Ascending aorta (tissue), 2 donors: ENCODE measurements around the gene COG5. TPM values are rescaled to one million over a fixed set of nuclear protein-coding genes. Genes with fewer than 3 reads are reported as not detected.

Experiments used
- DNase-seq, 2 donors: peaks; one replicate each; pipeline ENCODE4 v3.0.0-alpha.2; 2019; ENCODE audit warnings: low spot score in 2 of 2
- H3K27ac ChIP-seq, 2 donors: fragments of 200-600 bp; sonication (generic); one replicate each; pipeline ENCODE4 v1.5.1; 2016 to 2017; ENCODE audit warnings: mild to moderate bottlenecking in 1 of 2
- H3K27me3 ChIP-seq: fragments of 200-600 bp; sonication (generic); one replicate; pipeline ENCODE4 v1.5.1; 2017
- H3K36me3 ChIP-seq, 2 donors: fragments of 200-600 bp; sonication (generic); one replicate each; pipeline ENCODE4 v1.5.1; 2016
- H3K4me1 ChIP-seq, 2 donors: fragments of 200-600 bp; sonication (generic); one replicate each; pipeline ENCODE4 v1.5.1; 2016 to 2017; ENCODE audit warnings: mild to moderate bottlenecking in 1 of 2
- H3K4me3 ChIP-seq, 2 donors: fragments of 200-600 bp; sonication (generic); one replicate each; pipeline ENCODE4 v1.5.1; 2016 to 2017; ENCODE audit warnings: mild to moderate bottlenecking in 1 of 2
- H3K9me3 ChIP-seq, 2 donors: fragments of 200-600 bp; sonication (generic); one replicate each; pipeline ENCODE4 v1.5.1; 2016
- intact Hi-C: fragments of 100-400 bp; cut with DNase I; formaldehyde crosslinking; loops from one replicate; pipeline ENCODE4 v1.15.1; 2023
- total RNA-seq: library from RNA; depleted of rRNA; stranded (reverse); fragments of >200 nt; gene quantifications from one replicate; pipeline ENCODE4 v1.1.0, GENCODE V29; 2016
- TF ChIP-seq, protein P1 (sequence below), 3 experiments: fragments of 200-600 bp in 2 of 3; fragments of 450-650 bp in 1 of 3; sonication (generic) in 2 of 3; IDR thresholded peaks; one replicate each; pipeline ENCODE4 v1.5.1; 2016 to 2019; ENCODE audit warnings: antibody characterized with exemption in 3 of 3, mild to moderate bottlenecking in 1 of 3, moderate library complexity in 1 of 3

The COG5 gene
- total RNA-seq, 1 donor from 2014 or later = 16.8 TPM

DNA sequence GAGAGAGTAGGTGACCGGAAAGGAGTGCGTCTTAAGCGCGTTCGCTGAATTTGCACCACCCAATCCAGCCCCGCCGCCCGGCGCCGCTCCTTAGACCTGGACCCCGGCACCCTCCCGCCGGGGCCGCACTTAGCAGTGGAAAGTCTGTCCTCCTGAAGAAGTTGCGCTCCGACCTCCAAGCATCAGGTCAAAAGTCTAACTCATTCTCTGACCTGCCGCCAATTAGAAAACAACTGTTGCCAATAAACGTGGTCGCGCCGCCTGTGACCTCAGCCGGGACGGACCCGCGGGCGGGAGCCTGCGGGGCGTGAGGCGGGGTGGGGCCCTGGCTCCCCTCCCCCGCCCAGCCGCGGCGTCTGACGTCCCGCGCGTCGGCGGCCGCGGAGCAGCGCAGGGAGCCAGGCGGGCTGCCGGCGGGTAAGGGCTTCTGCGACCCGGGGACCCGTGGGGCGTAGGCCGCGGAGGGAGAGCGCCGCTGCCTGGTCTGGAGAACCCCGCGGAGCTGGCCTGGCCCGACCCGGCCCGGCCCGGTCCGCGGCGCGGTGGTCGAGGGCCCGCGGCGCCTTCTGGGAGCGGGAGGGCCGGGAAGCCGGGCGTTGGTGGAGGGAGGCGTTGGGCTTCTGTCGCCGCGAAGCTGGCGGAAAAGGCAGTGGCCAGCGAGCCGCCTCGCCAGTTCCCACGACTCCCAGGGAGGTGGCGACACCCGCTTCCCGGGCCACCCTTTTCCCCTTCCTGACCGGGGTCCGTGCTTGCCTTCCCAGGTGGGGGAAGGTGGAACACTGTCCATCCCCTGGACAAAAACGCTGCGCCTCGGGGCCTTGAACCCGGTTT is 16.4 kb upstream of the COG5 start, which contains the start of gene BCAP29:
Gene BCAP29, plus strand, starts transcription at position 362 of the 831 bp plus-strand sequence. CDS start 527 bp downstream, outside the sequence.
- no peaks in the 10 kb centered on the region for H3K9me3 ChIP-seq
- DNase-seq = peak; percentile 19 to 89
- intact Hi-C loops = loop anchor here (1.0 to 10.0 kb wide), 7 partner anchors 15 to 918 kb away; partner anchors contain the start of genes CBLL1, CCDC71L, COG5 and DLD
- H3K4me1 ChIP-seq = peaks cover 0 to 11% of the 10 kb centered on the region in 2 donors
- peak within 1 kb of the TSS; percentile 84 to 91 for H3K4me3 ChIP-seq
- H3K27me3 ChIP-seq = no peaks in the 10 kb centered on the region
- peaks cover 5 to 7% of the 10 kb centered on the region in 2 donors for H3K36me3 ChIP-seq
- H3K27ac ChIP-seq = peak within 1 kb of the TSS; percentile 93 to 97
- TF ChIP-seq, protein P1, sequence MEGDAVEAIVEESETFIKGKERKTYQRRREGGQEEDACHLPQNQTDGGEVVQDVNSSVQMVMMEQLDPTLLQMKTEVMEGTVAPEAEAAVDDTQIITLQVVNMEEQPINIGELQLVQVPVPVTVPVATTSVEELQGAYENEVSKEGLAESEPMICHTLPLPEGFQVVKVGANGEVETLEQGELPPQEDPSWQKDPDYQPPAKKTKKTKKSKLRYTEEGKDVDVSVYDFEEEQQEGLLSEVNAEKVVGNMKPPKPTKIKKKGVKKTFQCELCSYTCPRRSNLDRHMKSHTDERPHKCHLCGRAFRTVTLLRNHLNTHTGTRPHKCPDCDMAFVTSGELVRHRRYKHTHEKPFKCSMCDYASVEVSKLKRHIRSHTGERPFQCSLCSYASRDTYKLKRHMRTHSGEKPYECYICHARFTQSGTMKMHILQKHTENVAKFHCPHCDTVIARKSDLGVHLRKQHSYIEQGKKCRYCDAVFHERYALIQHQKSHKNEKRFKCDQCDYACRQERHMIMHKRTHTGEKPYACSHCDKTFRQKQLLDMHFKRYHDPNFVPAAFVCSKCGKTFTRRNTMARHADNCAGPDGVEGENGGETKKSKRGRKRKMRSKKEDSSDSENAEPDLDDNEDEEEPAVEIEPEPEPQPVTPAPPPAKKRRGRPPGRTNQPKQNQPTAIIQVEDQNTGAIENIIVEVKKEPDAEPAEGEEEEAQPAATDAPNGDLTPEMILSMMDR (IDR thresholded peaks at IDR 0.05) = peak; percentile 22 to 50 (median 29)

DNA sequence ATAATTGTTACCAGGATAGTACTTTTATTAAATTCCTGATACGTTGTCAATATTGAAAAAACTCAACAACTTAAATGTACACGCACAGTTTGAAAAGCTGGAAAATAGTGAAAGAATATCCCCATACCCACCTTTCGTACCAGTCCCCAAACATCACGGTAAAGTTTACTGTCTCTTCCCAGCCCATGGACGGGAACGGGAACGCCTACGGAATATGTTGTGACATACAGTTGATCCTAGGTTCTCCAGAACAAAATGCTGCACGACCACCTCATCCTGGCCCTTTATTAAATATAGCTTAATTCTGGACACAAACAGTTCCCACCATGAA is 15.8 kb upstream of the COG5 start:
- Histone ChIP-seq H3K36me3 (peaks cover 4 to 5% of the 10 kb centered on the region in 2 donors), H3K9me3 (no peaks in the 10 kb centered on the region), H3K4me3 (peak overlapping the region; percentile 84 to 91), H3K4me1 (peaks cover 0 to 11% of the 10 kb centered on the region in 2 donors), H3K27ac (peak overlapping the region; percentile 93 to 97), H3K27me3 (no peaks in the 10 kb centered on the region)
- intact Hi-C loops = no loop called here
- TF ChIP-seq, protein P1 (IDR thresholded peaks at IDR 0.05) = no peak
- DNase-seq = no peak

DNA sequence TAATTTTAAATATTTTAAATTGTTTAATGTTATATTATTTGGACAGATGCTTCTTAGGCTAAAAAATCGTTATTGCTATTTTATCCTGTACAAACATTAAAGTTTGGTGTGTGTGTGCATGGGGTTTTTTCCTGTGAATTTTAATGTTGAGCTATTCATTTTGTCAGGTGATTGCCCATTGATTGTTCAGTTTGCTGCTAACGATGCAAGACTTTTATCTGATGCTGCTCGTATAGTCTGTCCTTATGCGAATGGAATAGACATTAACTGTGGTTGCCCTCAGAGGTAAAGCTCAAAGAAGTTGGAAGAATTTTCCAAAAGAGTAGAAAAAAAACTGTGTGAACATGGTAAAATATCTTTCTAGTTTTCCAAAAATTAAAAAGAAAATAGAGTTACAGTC is 9.8 kb upstream of the COG5 start:
- H3K4me1 ChIP-seq = no peaks in the 10 kb centered on the region
- TF ChIP-seq, protein P1 (IDR thresholded peaks at IDR 0.05) = no peak
- DNase-seq = no peak
- H3K9me3 ChIP-seq = no peaks in the 10 kb centered on the region
- H3K36me3 ChIP-seq = peaks cover 0 to 6% of the 10 kb centered on the region in 2 donors
- H3K27me3 ChIP-seq = no peaks in the 10 kb centered on the region
- H3K27ac ChIP-seq = no peak overlapping the region
- intact Hi-C loops = no loop called here
- no peak overlapping the region for H3K4me3 ChIP-seq

DNA sequence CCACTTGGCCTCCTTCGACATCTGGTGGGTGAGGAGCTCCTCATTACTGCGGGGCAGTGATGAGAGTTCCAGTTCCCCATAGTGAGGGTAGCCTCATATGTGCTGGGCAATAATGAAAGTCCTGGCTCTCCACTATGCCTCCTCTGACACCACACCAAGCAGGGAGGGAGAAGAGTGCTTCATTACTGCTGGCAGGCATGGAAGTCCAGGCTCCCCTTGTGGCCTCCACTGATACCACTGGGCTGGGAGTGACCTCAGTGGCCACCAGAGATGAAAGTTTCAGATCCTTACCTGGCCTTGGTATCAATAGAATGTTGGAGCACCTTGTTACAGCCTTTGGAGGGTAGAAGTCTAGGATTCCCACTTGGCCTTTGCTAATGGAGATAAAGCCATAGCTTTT is 6.6 kb upstream of the COG5 start:
- TF ChIP-seq, protein P1 (IDR thresholded peaks at IDR 0.05) = no peak
- H3K36me3 ChIP-seq = peaks cover 0 to 6% of the 10 kb centered on the region in 2 donors
- no peak overlapping the region for H3K27ac ChIP-seq
- H3K4me1 ChIP-seq = peaks cover 0 to 3% of the 10 kb centered on the region in 2 donors
- intact Hi-C loops = no loop called here
- H3K27me3 ChIP-seq = no peaks in the 10 kb centered on the region
- H3K9me3 ChIP-seq = no peaks in the 10 kb centered on the region
- H3K4me3 ChIP-seq = no peak overlapping the region
- DNase-seq = no peak

DNA sequence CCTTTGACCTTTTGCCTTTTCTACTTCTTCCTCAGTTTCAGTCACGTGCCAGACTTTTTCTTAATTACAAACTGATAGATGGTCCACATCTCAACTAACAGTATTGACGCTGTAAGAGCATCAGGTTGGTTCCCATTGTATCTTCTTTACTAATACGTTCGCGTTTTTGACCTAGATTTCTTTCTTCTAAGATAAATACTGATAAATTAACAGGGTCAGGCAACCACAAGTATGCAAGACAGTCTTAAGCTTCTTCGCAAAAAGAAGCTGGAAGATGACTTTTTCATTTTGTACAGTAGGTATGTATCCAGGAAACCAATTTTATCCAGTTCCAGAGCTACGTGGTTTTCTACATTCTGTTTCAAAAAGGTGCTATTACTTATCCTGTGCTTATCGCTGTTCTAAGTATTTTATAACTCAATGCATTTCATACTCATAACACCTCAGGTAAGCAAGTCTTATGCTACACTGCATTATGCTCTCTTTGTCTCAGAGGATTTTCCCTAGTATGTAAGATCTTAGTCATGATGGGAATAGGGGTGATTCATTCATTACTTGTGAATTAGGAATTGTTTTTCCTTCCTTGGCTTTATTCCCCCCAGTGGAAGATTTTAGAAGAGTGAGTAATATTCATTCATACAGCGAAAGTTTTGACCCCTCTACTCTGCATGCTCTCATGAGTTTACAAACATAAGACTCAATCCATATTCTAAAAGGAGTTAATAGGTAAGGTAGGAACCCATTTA is 1.0 kb upstream of the COG5 start:
- no peak for DNase-seq
- Histone ChIP-seq H3K4me3 (peak overlapping the region; percentile 94 to 96), H3K4me1 (peaks cover under 1 to 21% of the 10 kb centered on the region in 2 donors), H3K27ac (peak overlapping the region; percentile 96 to 97), H3K9me3 (no peaks in the 10 kb centered on the region), H3K27me3 (no peaks in the 10 kb centered on the region), H3K36me3 (no peaks in the 10 kb centered on the region)
- TF ChIP-seq, protein P1 (IDR thresholded peaks at IDR 0.05) = no peak
- intact Hi-C loops = loop anchor here (5.0 to 10.0 kb wide), 3 partner anchors 102 to 178 kb away; partner anchors contain the start of gene CBLL1
